HepG2 (cell line): Measurements from ENCODE around the gene CROT. TPM values are rescaled to one million over a fixed set of nuclear protein-coding genes. Genes with fewer than 3 reads are reported as not detected.

Source experiments
- ARNT ChIP-seq: fragments of 450-650 bp; IDR thresholded peaks from 2 replicates; pipeline ENCODE4 v1.6.1; 2017
- HOXA7 ChIP-seq: sonication (generic); formaldehyde crosslinking; IDR thresholded peaks from 2 replicates; pipeline ENCODE4 v1.8.1; 2022; ENCODE audit warnings: mild to moderate bottlenecking, missing genetic modification reagents, moderate library complexity
- JUNB ChIP-seq: sonication (generic); formaldehyde crosslinking; IDR thresholded peaks from 2 replicates; pipeline ENCODE4 v1.8.0; 2022; ENCODE audit warnings: missing genetic modification reagents, mild to moderate bottlenecking, borderline replicate concordance
- KDM3A ChIP-seq: IDR thresholded peaks from 2 replicates; pipeline ENCODE4 v1.6.1; 2018; ENCODE audit warnings: low read depth, missing compliant biosample characterization
- SIN3A ChIP-seq: IDR thresholded peaks from 2 replicates; pipeline ENCODE4 v1.6.1; 2011; ENCODE audit warnings: low read depth, mild to moderate bottlenecking, control low read depth, low read length, borderline replicate concordance
- SOX13 ChIP-seq, 3 experiments: fragments of 450-650 bp in 1 of 3; sonication (generic) in 1 of 3; formaldehyde crosslinking in 1 of 3; IDR thresholded peaks in 2 of 3; conservative IDR thresholded peaks in 1 of 3; 2 replicates each; pipeline versions ENCODE4 v1.5.0 to v1.6.1; 2016 to 2020; ENCODE audit warnings: antibody characterized with exemption in 1 of 3, mild to moderate bottlenecking in 1 of 3, missing compliant biosample characterization in 1 of 3, missing genetic modification reagents in 1 of 3, moderate library complexity in 1 of 3
- ZFP36L2 ChIP-seq: sonication (generic); formaldehyde crosslinking; IDR thresholded peaks from 2 replicates; pipeline ENCODE4 v1.4.0; 2020; ENCODE audit warnings: missing genetic modification reagents
- ZKSCAN8 ChIP-seq: IDR thresholded peaks from 2 replicates; pipeline ENCODE4 v1.6.1; 2016; ENCODE audit warnings: borderline replicate concordance, missing genetic modification reagents, missing compliant biosample characterization
- ZNF264 ChIP-seq: sonication (generic); formaldehyde crosslinking; IDR thresholded peaks from 2 replicates; pipeline ENCODE4 v1.4.0; 2020; ENCODE audit warnings: missing genetic modification reagents
- ZNF749 ChIP-seq: sonication (generic); formaldehyde crosslinking; IDR thresholded peaks from 2 replicates; pipeline ENCODE4 v1.8.0; 2022; ENCODE audit warnings: mild to moderate bottlenecking, missing genetic modification reagents, moderate library complexity, borderline replicate concordance
- polyA plus RNA-seq, 8 experiments: library from polyadenylated mRNA; depleted of rRNA in 3 of 8; stranded (reverse) in 7 of 8; unstranded in 1 of 8; fragments of >200 nt; fragmentation: Illumina TruSeq in 4 of 8; extraction: Trizol in 4 of 8; gene quantifications; 2 replicates each; pipeline versions ENCODE4 v1.2.1 to v1.2.3, GENCODE V29; 2011 to 2016; ENCODE audit warnings: low read depth in 4 of 8, missing spikeins in 1 of 8, mixed read lengths in 1 of 8; ENCODE audit not compliant: insufficient read depth in 1 of 8
- total RNA-seq, 5 experiments: library from RNA; depleted of rRNA; stranded (reverse); fragments of >200 nt; fragmentation: Illumina TruSeq; extraction: Trizol; gene quantifications; 2 replicates each; pipeline ENCODE4 v1.2.3, GENCODE V29; 2016; ENCODE audit warnings: low read depth in 1 of 5
- TF ChIP-seq, protein P1 (sequence below): sonication (generic); formaldehyde crosslinking; IDR thresholded peaks from 2 replicates; pipeline ENCODE4 v1.5.1; 2020; ENCODE audit warnings: mild to moderate bottlenecking, missing genetic modification reagents, moderate library complexity
- TF ChIP-seq, protein P2 (sequence below): sonication (generic); formaldehyde crosslinking; IDR thresholded peaks from 2 replicates; pipeline ENCODE4 v1.4.0; 2020; ENCODE audit warnings: missing genetic modification reagents, borderline replicate concordance
- TF ChIP-seq, protein P3 (sequence below): sonication (generic); formaldehyde crosslinking; IDR thresholded peaks from 2 replicates; pipeline ENCODE4 v1.4.0; 2020; ENCODE audit warnings: low read depth, mild to moderate bottlenecking, missing genetic modification reagents
- TF ChIP-seq, protein P4 (sequence below): sonication (generic); formaldehyde crosslinking; IDR thresholded peaks from 2 replicates; pipeline ENCODE4 v1.5.0; 2020; ENCODE audit warnings: missing genetic modification reagents, mild to moderate bottlenecking, borderline replicate concordance
- TF ChIP-seq, protein P5 (sequence below): sonication (generic); formaldehyde crosslinking; IDR thresholded peaks from 2 replicates; pipeline ENCODE4 v1.8.0; 2022; ENCODE audit warnings: mild to moderate bottlenecking, missing genetic modification reagents, moderate library complexity
- TF ChIP-seq, protein P6 (sequence below): IDR thresholded peaks from 2 replicates; pipeline ENCODE4 v1.6.1; 2016; ENCODE audit warnings: control low read depth

Gene CROT
- total and polyA plus RNA-seq, 2 of the 13 experiments (the other 11 are each of a cell fraction or from before 2014, with no cell fraction given): 5.0 to 13.7 TPM

DNA sequence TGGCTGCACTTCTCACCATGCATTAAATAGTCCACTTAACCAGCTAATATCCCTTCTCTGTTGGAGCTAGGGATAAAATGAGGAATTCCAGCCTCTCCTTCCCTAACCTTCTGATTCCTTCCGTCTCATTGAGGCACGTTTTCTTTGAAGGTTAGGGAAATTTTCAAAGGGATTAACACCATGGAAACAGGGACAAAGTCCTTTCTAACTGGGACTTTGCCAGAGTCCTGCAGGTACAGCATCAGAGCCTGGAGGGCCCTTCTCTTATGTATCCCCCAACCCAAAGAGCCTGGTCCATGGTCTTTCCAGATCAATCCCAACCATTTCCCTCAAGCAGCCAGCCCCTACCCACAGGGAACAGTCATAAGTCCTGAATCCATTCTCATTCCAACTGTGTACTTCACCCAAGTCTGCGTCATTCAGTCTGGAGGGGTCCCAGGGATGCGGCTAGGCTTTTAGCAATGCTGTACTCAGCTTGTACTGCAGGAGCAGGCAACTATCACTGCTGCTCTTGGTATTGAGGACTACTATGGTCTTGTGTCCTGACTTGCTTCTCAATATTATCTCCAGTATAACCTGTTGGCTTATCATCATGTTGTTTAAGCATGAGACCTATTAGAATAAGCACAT lies 34.6 kb upstream of the CROT start (continued):
- TF ChIP-seq, protein P1, sequence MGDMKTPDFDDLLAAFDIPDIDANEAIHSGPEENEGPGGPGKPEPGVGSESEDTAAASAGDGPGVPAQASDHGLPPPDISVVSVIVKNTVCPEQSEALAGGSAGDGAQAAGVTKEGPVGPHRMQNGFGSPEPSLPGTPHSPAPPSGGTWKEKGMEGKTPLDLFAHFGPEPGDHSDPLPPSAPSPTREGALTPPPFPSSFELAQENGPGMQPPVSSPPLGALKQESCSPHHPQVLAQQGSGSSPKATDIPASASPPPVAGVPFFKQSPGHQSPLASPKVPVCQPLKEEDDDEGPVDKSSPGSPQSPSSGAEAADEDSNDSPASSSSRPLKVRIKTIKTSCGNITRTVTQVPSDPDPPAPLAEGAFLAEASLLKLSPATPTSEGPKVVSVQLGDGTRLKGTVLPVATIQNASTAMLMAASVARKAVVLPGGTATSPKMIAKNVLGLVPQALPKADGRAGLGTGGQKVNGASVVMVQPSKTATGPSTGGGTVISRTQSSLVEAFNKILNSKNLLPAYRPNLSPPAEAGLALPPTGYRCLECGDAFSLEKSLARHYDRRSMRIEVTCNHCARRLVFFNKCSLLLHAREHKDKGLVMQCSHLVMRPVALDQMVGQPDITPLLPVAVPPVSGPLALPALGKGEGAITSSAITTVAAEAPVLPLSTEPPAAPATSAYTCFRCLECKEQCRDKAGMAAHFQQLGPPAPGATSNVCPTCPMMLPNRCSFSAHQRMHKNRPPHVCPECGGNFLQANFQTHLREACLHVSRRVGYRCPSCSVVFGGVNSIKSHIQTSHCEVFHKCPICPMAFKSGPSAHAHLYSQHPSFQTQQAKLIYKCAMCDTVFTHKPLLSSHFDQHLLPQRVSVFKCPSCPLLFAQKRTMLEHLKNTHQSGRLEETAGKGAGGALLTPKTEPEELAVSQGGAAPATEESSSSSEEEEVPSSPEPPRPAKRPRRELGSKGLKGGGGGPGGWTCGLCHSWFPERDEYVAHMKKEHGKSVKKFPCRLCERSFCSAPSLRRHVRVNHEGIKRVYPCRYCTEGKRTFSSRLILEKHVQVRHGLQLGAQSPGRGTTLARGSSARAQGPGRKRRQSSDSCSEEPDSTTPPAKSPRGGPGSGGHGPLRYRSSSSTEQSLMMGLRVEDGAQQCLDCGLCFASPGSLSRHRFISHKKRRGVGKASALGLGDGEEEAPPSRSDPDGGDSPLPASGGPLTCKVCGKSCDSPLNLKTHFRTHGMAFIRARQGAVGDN (CRISPR knock-in tag): no peak
- TF ChIP-seq, protein P2, sequence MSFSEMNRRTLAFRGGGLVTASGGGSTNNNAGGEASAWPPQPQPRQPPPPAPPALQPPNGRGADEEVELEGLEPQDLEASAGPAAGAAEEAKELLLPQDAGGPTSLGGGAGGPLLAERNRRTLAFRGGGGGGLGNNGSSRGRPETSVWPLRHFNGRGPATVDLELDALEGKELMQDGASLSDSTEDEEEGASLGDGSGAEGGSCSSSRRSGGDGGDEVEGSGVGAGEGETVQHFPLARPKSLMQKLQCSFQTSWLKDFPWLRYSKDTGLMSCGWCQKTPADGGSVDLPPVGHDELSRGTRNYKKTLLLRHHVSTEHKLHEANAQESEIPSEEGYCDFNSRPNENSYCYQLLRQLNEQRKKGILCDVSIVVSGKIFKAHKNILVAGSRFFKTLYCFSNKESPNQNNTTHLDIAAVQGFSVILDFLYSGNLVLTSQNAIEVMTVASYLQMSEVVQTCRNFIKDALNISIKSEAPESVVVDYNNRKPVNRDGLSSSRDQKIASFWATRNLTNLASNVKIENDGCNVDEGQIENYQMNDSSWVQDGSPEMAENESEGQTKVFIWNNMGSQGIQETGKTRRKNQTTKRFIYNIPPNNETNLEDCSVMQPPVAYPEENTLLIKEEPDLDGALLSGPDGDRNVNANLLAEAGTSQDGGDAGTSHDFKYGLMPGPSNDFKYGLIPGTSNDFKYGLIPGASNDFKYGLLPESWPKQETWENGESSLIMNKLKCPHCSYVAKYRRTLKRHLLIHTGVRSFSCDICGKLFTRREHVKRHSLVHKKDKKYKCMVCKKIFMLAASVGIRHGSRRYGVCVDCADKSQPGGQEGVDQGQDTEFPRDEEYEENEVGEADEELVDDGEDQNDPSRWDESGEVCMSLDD (CRISPR knock-in tag): no peak
- TF ChIP-seq, protein P3, sequence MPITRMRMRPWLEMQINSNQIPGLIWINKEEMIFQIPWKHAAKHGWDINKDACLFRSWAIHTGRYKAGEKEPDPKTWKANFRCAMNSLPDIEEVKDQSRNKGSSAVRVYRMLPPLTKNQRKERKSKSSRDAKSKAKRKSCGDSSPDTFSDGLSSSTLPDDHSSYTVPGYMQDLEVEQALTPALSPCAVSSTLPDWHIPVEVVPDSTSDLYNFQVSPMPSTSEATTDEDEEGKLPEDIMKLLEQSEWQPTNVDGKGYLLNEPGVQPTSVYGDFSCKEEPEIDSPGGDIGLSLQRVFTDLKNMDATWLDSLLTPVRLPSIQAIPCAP (CRISPR knock-in tag): no peak
- TF ChIP-seq ZNF264 (CRISPR knock-in tag): no peak
- TF ChIP-seq, protein P4, sequence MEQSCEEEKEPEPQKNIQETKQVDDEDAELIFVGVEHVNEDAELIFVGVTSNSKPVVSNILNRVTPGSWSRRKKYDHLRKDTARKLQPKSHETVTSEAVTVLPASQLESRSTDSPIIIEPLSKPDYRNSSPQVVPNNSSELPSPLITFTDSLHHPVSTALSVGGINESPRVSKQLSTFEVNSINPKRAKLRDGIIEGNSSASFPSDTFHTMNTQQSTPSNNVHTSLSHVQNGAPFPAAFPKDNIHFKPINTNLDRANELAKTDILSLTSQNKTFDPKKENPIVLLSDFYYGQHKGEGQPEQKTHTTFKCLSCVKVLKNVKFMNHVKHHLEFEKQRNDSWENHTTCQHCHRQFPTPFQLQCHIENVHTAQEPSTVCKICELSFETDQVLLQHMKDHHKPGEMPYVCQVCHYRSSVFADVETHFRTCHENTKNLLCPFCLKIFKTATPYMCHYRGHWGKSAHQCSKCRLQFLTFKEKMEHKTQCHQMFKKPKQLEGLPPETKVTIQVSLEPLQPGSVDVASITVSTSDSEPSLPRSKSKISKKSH: no peak
- no peak for TF ChIP-seq KDM3A (CRISPR knock-in tag)
- no peak for TF ChIP-seq SIN3A
- TF ChIP-seq HOXA7 (CRISPR knock-in tag): no peak
- TF ChIP-seq, protein P5, sequence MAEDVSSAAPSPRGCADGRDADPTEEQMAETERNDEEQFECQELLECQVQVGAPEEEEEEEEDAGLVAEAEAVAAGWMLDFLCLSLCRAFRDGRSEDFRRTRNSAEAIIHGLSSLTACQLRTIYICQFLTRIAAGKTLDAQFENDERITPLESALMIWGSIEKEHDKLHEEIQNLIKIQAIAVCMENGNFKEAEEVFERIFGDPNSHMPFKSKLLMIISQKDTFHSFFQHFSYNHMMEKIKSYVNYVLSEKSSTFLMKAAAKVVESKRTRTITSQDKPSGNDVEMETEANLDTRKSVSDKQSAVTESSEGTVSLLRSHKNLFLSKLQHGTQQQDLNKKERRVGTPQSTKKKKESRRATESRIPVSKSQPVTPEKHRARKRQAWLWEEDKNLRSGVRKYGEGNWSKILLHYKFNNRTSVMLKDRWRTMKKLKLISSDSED (CRISPR knock-in tag): no peak
- no peak for TF ChIP-seq ARNT
- no peak for TF ChIP-seq SOX13 (IDR thresholded peaks at IDR 0.05)
- 0 out of 4 replicates have a peak, but pooled peaks of 1 of the 2 experiments have one; percentile 25 for TF ChIP-seq SOX13 (CRISPR knock-in tag; conservative IDR thresholded peaks at IDR 0.05 in 1 of 2, IDR thresholded peaks at IDR 0.05 in 1 of 2)
- TF ChIP-seq ZFP36L2 (CRISPR knock-in tag): no peak
- TF ChIP-seq, protein P6, sequence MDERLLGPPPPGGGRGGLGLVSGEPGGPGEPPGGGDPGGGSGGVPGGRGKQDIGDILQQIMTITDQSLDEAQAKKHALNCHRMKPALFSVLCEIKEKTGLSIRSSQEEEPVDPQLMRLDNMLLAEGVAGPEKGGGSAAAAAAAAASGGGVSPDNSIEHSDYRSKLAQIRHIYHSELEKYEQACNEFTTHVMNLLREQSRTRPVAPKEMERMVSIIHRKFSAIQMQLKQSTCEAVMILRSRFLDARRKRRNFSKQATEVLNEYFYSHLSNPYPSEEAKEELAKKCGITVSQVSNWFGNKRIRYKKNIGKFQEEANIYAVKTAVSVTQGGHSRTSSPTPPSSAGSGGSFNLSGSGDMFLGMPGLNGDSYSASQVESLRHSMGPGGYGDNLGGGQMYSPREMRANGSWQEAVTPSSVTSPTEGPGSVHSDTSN (CRISPR knock-in tag): no peak
- no peak for TF ChIP-seq ZNF749 (CRISPR knock-in tag)
- TF ChIP-seq JUNB (CRISPR knock-in tag): no peak
- no peak for TF ChIP-seq ZKSCAN8 (CRISPR knock-in tag)
